Measurements from ENCODE around the gene NUTM1.
A peak's percentile ranks its signal among the peaks of the same experiment; 100 is the strongest.
"Not testable (repeated sequence)": the region's sequence is repeated elsewhere in the genome, so short reads cannot be mapped to it uniquely, and the experiment has no call there.

The NUTM1 gene

GRCh38 chr15:34365091-34365825, 22.1 kb downstream of the NUTM1 start:
- DNase-seq (ENCODE audit: low read depth, low spot score) = no peak

- DNase-seq (ENCODE audit: low read depth, low spot score) = no peak
Observed at GRCh38 chr15:34365836-34366235, 22.7 kb downstream of the NUTM1 start.

DNA sequence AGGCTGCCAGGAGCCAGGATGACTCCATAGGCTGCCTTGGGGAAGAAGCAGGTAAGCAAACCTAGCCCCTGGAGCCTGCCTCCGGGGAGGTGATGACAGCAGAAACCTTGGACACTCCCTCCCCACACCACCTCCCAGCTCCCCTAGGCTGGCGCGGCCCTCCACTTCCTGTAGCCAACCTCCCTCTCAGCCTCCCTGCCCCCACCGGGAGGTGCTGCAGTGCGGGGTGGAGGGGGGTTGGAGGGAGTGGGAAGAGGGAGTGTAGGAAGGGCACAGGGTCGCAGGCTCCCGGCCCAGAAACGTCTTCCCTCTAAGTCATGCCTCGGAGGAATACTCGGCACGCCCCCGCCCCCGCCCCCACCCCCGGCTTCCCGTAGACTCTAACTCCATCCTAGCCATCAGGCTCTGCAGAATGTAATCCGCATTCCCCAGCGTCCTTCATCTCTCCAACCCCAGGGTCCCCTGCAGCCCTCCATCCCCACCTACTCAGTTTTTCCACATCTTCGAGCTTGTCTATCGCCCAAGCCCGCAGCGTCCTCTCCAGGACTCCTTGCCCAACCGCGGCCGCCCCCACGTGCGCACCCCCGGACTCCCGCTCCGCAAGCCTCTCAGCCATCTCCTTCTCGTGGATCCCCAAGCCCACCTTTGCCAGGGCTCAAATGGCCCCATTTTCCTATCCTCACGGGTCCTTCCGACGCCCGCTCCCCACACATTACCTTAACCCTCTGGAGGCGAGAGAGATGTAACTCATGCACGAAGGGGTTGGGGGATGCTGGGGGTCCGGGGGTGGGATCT, 23.4 kb downstream of the NUTM1 start:
- DNase-seq (ENCODE audit: low read depth, low spot score) = peak; percentile 30

- peak; percentile 77 for DNase-seq (ENCODE audit: low read depth, low spot score)
Observed at GRCh38 chr15:34367101-34368081, 24.3 kb downstream of the NUTM1 start, which contains the start of gene LPCAT4. LPCAT4 (minus strand) TSS chr15:34367196; CDS start chr15:34367100, 96 bp downstream.

DNA sequence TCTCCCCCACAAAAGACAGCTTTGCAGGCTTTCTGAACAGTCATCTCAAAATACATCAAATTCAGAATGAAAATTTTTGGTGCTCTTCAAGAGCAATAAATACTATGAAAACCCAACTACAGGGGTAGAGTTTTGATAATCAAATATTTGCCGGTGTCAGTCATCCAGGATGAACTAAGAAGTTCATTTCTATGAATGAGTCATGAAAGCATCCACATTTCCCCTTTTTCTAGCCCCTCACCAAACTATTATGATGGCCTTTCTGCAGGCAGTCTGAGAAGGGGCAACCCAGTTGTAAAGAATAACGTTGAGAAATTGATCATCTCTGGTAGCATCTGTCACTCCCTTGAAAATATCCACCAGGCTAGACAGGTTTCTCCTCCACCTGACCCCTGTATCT, 27.0 kb downstream of the NUTM1 start:
- no peak for DNase-seq (ENCODE audit: low read depth, low spot score)

- DNase-seq (ENCODE audit: low read depth, low spot score) = no peak
Observed at GRCh38 chr15:34370643-34371042, 27.5 kb downstream of the NUTM1 start.

DNA sequence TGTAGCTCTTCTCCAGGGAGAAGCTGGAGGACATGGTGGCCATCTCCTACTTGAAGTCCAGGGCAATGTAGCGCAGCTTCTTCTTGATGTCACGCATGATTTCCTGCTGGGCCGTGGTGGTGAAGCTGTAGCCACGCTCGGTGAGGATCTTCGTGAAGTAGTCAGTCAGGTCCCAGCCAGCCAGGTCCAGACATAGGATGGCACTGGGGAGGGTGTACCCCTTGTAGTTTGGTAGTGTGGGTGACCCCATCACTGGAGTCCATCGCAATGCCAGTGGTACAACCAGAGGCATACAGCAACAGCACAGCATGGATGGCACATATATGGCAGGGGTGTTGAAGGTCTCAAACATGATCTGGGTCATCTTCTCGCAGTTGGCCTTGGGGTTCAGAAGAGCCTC, 30.8 kb downstream of the NUTM1 start:
- DNase-seq (ENCODE audit: low read depth, low spot score) = no peak

DNA sequence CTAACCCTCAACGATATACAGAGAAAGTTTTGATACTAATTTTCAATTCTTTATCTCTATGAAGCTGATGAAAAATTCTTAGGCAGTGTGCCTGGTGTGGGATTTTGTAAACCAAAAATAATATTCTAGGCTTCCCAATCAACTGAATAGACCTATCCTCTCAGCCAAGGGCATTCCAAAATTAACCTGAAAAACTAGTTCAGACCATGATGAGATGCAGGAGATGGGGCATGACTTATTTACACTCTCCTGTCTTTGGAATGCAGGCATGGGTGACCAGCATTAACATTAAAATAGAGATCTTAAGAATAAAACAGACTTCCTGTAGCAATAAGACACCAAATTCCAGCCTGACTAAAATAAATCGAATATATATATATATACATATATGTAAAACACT, 31.7 kb downstream of the NUTM1 start:
- DNase-seq (ENCODE audit: low read depth, low spot score) = no peak

- not testable (repeated sequence) for DNase-seq (ENCODE audit: low read depth, low spot score)
Observed at GRCh38 chr15:34375541-34375940, 32.4 kb downstream of the NUTM1 start.

GRCh38 chr15:34376856-34377255, 33.7 kb downstream of the NUTM1 start:
- no peak for DNase-seq (ENCODE audit: low read depth, low spot score)

DNA sequence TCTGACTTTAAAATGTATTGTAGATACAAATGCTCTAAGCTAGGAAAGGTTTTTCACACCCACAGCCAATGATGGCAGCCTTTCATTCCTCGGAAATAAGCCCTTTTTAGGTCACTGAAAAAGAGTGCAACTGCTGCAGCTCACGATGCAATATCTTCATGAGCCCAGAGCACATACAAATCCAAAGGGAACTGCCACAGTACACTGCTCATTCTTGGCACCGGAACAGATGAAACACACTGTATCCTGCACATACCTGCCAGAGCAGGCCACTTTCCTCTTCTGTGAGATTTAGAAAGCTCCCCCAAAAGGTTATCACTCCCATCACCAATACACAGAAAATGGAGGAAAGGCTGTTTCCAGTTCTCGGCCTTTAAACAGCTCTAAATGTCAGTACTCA, 37.4 kb downstream of the NUTM1 start:
- DNase-seq (ENCODE audit: low read depth, low spot score) = not testable (repeated sequence)

DNA sequence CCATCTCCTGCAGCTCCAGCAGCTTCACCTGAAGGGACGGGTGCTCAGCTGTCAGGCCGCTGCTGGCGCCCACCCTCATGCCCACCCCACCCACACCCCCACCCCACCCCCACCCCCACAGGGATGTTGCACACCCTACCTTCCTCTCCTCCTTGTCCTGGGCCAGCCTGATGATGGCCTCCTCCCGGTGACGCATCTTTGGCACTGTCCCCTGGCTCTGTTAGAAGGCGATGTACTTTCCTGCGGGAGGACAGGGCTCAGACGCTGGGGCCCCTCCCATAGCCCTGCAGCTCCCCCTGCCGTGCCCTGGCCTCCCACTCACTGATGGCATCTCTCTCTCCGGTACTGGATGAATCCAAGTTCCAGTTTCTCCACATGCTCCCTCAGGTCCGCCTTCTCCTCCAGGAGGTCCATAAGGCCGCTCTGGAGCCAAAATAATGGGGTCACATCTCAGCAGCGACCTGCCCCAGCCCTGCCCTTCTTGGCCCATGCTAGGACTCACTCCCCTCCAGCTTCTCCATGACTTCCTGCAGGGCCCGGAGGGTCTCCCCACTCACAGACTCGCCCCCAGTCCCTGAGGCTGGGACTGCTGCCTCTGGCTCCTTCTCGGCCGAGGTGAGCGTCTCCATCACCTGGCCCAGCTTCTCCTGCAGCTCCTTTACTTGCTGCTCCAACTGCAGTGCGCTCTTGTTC, 38.9 kb downstream of the NUTM1 start:
- not testable (repeated sequence) for DNase-seq (ENCODE audit: low read depth, low spot score)

- not testable (repeated sequence) for DNase-seq (ENCODE audit: low read depth, low spot score)
Observed at GRCh38 chr15:34389594-34390086, 46.5 kb downstream of the NUTM1 start.

DNA sequence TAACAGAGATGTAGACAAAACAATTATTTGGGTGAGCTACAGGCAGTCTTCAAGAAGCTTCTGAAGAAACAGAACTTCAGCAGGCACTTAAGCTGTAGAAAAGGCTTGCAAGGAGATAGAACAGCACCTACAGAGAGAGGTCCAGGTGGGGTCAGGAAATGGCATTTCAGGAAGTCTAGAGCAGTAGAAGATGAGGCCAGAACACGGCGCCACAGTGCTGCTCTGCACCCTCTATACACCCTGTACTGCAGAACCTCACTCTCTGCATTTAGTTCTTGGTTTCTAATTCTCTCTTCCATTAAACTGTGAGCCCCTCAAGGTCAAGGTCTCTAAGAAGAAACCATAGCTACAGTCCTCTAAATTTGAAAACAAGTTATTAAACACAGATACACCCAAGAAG, 49.9 kb downstream of the NUTM1 start:
- DNase-seq (ENCODE audit: low read depth, low spot score) = not testable (repeated sequence)

- DNase-seq (ENCODE audit: low read depth, low spot score) = not testable (repeated sequence)
Observed at GRCh38 chr15:34397637-34398259, 54.6 kb downstream of the NUTM1 start.

DNA sequence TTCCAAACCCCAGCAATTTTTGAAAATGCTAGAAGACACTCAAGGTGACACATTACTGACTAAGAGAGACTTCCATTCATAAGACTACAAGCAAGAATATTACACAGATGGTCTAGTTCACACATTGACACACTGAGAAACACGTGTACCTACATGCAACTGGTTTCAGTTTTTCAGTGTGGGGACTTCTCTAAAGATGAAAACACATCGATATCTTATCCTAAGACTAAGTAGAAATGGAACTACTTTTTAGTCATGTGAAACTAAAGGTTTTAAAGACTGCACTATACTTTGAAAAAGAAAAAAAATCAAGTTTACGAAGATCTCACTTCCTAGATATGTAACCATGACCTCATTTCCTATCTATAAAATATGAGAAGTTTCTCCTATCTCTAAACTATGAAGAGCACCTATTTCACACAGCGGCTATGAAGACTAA, 60.1 kb downstream of the NUTM1 start:
- DNase-seq (ENCODE audit: low read depth, low spot score) = not testable (repeated sequence)

GRCh38 chr15:34403899-34404298, 60.8 kb downstream of the NUTM1 start:
- not testable (repeated sequence) for DNase-seq (ENCODE audit: low read depth, low spot score)

All from activated CD4-positive, CD25-positive, alpha-beta regulatory T cell treated with anti-CD3 and anti-CD28 coated beads, Interleukin-2, amount 50 U/mL, for 16 hours (primary cell).